GM20000 (cell line): ENCODE measurements around the gene PI4KB.
A peak's percentile ranks its signal among the peaks of the same experiment; 100 is the strongest.
"Not testable (repeated sequence)": the region's sequence is repeated elsewhere in the genome, so short reads cannot be mapped to it uniquely, and the experiment has no call there.

Experiments
- DNase-seq: peaks from one replicate; pipeline ENCODE4 v3.0.0; 2012; ENCODE audit warnings: low spot score
- CTCF ChIP-seq: IDR thresholded peaks from 2 replicates; pipeline ENCODE4 v1.5.1; 2012; ENCODE audit warnings: mild to moderate bottlenecking, control low read depth; ENCODE audit errors: extremely low read depth, missing control alignments

PI4KB gene

DNA sequence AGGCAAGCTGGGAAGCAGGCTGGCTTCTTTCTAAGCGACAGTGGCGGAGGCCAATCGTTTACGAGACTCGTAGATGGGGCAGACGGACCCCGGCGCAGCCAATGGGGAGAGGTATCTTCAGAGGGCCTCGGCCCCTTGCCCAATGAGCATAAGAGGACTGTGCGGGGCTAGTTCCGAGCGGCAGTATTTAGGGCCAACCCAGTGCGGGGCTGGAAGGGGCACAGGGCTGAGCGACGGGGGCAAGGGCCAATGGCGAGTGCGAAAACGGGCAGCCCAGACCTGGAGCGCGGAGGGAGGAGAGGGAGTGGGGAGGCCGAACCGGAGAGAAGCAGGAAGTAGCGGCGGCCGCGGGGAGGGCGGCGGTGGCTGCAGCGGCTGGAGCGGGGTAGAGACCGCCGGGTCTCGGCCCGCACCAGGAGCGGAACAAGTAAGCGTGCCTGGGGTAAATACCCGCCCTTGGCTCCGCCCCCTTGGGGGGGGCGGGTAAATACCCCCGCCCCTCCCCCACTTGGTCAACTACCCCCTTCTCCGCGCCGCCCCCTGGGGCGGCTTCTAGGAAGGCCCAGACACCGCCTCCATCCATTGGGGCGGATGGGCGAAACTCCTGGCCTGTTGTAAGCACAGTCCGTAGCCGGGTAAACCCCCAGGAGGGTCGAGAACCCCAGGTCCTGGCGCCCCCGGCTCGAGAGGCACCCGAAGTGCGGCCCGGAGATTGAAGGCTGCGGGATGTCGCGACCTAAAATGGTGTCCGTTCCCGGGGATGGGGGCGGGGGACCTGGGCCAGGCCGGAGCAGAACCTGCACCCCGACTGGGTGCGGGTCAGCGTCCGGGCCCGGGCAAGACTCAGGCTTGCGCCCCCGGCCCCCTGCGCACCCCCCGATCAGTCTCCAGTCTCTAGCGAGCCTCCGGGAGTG is 45.0 kb downstream of the PI4KB start, which contains the start of gene ZNF687:
ZNF687 (plus strand) TSS at position 331 of the 914 bp plus-strand sequence. CDS start 3,993 bp downstream, outside the sequence.
- TF ChIP-seq CTCF = no peak
- DNase-seq = peak; percentile 98

- peak; percentile 87 for DNase-seq
- no peak for TF ChIP-seq CTCF
Observed at GRCh38 chr1:151281225-151281968, 45.8 kb downstream of the PI4KB start.

DNA sequence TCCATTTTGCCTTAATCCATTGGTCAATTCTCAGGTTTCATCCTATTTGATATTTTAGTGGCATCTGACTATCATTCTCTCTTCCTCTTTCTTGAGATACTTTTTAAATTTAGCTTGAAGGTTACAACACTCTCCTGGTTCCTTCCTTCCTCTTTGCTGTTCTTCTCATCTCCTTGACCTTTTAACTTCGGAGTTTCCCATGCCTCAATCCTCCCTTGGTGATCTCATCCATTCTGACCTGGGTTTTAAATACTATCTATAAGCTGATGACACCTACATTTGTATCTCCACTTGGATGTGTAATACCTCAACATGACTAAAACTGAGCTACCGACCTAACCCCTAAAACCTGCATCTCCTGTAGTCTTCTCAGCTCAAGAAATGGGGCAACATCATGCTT is 50.0 kb downstream of the PI4KB start:
- DNase-seq = peak; percentile 36
- no peak for TF ChIP-seq CTCF

GRCh38 chr1:151275341-151275740 is 51.9 kb downstream of the PI4KB start:
- not testable (repeated sequence) for DNase-seq

- DNase-seq = no peak
- TF ChIP-seq CTCF = no peak
Observed at GRCh38 chr1:151273924-151274466, 53.2 kb downstream of the PI4KB start.

DNA sequence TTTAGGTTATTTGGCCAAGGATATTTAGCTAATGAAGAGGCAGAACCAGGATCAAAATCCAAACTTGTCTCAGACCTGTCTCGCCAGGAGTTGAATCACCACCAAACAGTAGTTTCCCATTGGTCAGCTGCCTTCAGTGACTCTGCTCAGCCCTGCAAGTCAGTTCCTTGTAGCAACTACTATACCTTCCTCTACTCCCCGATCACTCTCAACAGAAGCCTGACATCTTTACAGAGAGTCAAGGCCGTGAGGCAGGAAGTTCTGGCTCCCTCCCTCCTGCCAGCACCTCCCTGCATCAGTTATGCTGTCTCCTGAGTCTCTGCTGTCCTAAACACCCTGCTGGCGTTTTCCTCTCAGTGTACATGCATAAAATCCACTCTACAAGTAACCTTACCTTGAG is 59.5 kb downstream of the PI4KB start:
- TF ChIP-seq CTCF = no peak
- DNase-seq = no peak

DNA sequence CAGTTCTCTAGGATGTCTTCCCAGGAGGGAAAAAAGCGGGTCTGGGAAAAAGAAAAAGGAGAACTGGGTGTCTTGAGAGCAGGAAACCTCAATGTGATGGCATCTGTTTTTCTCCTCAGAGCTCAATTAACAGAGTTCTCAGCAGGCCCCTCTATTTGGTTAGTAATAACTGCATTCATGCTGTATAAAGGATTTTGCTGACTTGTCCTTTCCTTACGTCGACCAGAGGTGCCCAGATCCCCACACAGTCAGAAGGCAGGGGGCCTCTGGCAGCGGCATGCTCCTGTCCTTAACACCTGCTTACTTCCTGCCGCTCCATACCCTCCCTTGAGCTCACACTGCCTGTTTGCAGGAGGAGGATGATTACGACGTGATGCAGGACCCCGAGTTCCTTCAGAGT is 60.4 kb downstream of the PI4KB start:
- TF ChIP-seq CTCF = no peak
- no peak for DNase-seq
